ENCODE measurements around the gene ATRNL1. TPM values are rescaled to one million over a fixed set of nuclear protein-coding genes. Genes with fewer than 3 reads are reported as not detected.
"Not testable (repeated sequence)": the region's sequence is repeated elsewhere in the genome, so short reads cannot be mapped to it uniquely, and the experiment has no call there.

ATRNL1 gene
- total RNA-seq, 4 donors from 2014 or later: 3.5 to 27.2 (median 4.1) TPM

- Histone ChIP-seq H3K27ac (no peak overlapping the region), H3K4me1 (no peaks in the 10 kb centered on the region), H3K4me3 (no peak overlapping the region), H3K9me3 (no peaks in the 10 kb centered on the region), H3K27me3 (no peaks in the 10 kb centered on the region), H3K36me3 (no peaks in the 10 kb centered on the region)
- DNase-seq: no peak
- TF ChIP-seq POLR2A (IDR thresholded peaks at IDR 0.05): no peak
- TF ChIP-seq CTCF (IDR thresholded peaks at IDR 0.05): no peak
Measured at GRCh38 chr10:115744089-115744488, 650.9 kb downstream of the ATRNL1 start.

- no peak overlapping the region for H3K27ac ChIP-seq
Measured at GRCh38 chr10:115745943-115746342, 652.8 kb downstream of the ATRNL1 start.

GRCh38 chr10:115747811-115748210 lies 654.6 kb downstream of the ATRNL1 start:
- Histone ChIP-seq H3K27me3 (no peaks in the 10 kb centered on the region), H3K9me3 (no peaks in the 10 kb centered on the region), H3K4me3 (no peak overlapping the region), H3K36me3 (no peaks in the 10 kb centered on the region), H3K4me1 (no peaks in the 10 kb centered on the region), H3K27ac (no peak overlapping the region)
- no peak for TF ChIP-seq CTCF (IDR thresholded peaks at IDR 0.05)
- TF ChIP-seq POLR2A (IDR thresholded peaks at IDR 0.05): no peak
- DNase-seq: no peak

More at GRCh38 chr10:115745943-115746342, 652.8 kb downstream of the ATRNL1 start:
- Histone ChIP-seq H3K36me3 (no peaks in the 10 kb centered on the region), H3K4me3 (no peak overlapping the region), H3K27me3 (no peaks in the 10 kb centered on the region), H3K4me1 (no peaks in the 10 kb centered on the region), H3K9me3 (no peaks in the 10 kb centered on the region)
- TF ChIP-seq POLR2A (IDR thresholded peaks at IDR 0.05): no peak
- TF ChIP-seq CTCF (IDR thresholded peaks at IDR 0.05): no peak
- no peak for DNase-seq

GRCh38 chr10:115758488-115758887 lies 665.3 kb downstream of the ATRNL1 start:
- H3K27ac ChIP-seq, H3K9me3 ChIP-seq, DNase-seq, H3K27me3 ChIP-seq, H3K36me3 ChIP-seq, H3K4me3 ChIP-seq, H3K4me1 ChIP-seq: not testable (repeated sequence)

- H3K9me3 ChIP-seq: no peaks in the 10 kb centered on the region
- H3K4me1 ChIP-seq: no peaks in the 10 kb centered on the region
- no peaks in the 10 kb centered on the region for H3K27me3 ChIP-seq
- H3K4me3 ChIP-seq: no peak overlapping the region
- no peak overlapping the region for H3K27ac ChIP-seq
- no peak for TF ChIP-seq CTCF (IDR thresholded peaks at IDR 0.05)
- TF ChIP-seq POLR2A (IDR thresholded peaks at IDR 0.05): no peak
- DNase-seq: no peak
- no peaks in the 10 kb centered on the region for H3K36me3 ChIP-seq
Measured at GRCh38 chr10:115760131-115760530, 667.0 kb downstream of the ATRNL1 start.

- DNase-seq: no peak
- Histone ChIP-seq H3K4me3 (no peak overlapping the region), H3K4me1 (no peaks in the 10 kb centered on the region), H3K9me3 (no peaks in the 10 kb centered on the region), H3K27ac (no peak overlapping the region), H3K27me3 (no peaks in the 10 kb centered on the region), H3K36me3 (no peaks in the 10 kb centered on the region)
- no peak for TF ChIP-seq POLR2A (IDR thresholded peaks at IDR 0.05)
- no peak for TF ChIP-seq CTCF (IDR thresholded peaks at IDR 0.05)
Measured at GRCh38 chr10:115761166-115761565, 668.0 kb downstream of the ATRNL1 start.

Measured in Peyer's patch (tissue), 4 donors.